Frontal cortex (tissue), 4 donors: ENCODE data around the gene SBF1. TPM values are rescaled to one million over a fixed set of nuclear protein-coding genes. Genes with fewer than 3 reads are reported as not detected.
"Not testable (repeated sequence)": the region's sequence is repeated elsewhere in the genome, so short reads cannot be mapped to it uniquely, and the experiment has no call there.

ENCODE experiments used
- DNase-seq, 2 donors: peaks; one replicate each; pipeline ENCODE4 v3.0.0; 2012; ENCODE audit warnings: low spot score in 2 of 2
- FAIRE-seq: peaks from 2 replicates; lab custom pipeline; 2012; peaks lifted over from hg19 to GRCh38; lab: Jason Lieb, UNC
- total RNA-seq: library from RNA; depleted of rRNA; stranded (reverse); fragments of >200 nt; gene quantifications from one replicate; pipeline ENCODE4 v1.2.3, GENCODE V29; 2014
- donor health status: control.
- donor health status: control.
- donor health status: control.

Gene SBF1
- total RNA-seq: 89.3 TPM

- DNase-seq (peak; percentile 100), FAIRE-seq (no peak)
Measured at GRCh38 chr22:50474710-50475651, at the start of gene SBF1. SBF1 (minus strand) TSS chr22:50475035; CDS start chr22:50474840, 195 bp downstream.

GRCh38 chr22:50523806-50524675 is 49.2 kb upstream of the SBF1 start:
- no peak for FAIRE-seq

GRCh38 chr22:50523458-50523805 is 48.6 kb upstream of the SBF1 start:
- FAIRE-seq: no peak
- DNase-seq: no peak

More at GRCh38 chr22:50523806-50524675, 49.2 kb upstream of the SBF1 start:
- DNase-seq: no peak

- DNase-seq (no peak), FAIRE-seq (no peak)
Measured at GRCh38 chr22:50522806-50523438, 48.1 kb upstream of the SBF1 start.

- FAIRE-seq: no peak
Measured at GRCh38 chr22:50522208-50522805, 47.5 kb upstream of the SBF1 start.

GRCh38 chr22:50521710-50522109 is 46.9 kb upstream of the SBF1 start:
- FAIRE-seq: no peak
- DNase-seq: no peak

More at GRCh38 chr22:50522208-50522805, 47.5 kb upstream of the SBF1 start:
- no peak for DNase-seq

- FAIRE-seq: no peak
- no peak for DNase-seq
Measured at GRCh38 chr22:50520826-50521453, 46.1 kb upstream of the SBF1 start.

- FAIRE-seq, DNase-seq: not testable (repeated sequence)
Measured at GRCh38 chr22:50520184-50520583, 45.3 kb upstream of the SBF1 start.

GRCh38 chr22:50519151-50519550 is 44.3 kb upstream of the SBF1 start:
- FAIRE-seq: no peak
- no peak for DNase-seq

- FAIRE-seq (no peak), DNase-seq (no peak)
Measured at GRCh38 chr22:50518606-50519005, 43.8 kb upstream of the SBF1 start.

- FAIRE-seq: no peak
- DNase-seq: no peak
Measured at GRCh38 chr22:50517495-50518260, 42.8 kb upstream of the SBF1 start.

GRCh38 chr22:50516891-50517290 is 42.1 kb upstream of the SBF1 start:
- no peak for DNase-seq
- no peak for FAIRE-seq

- DNase-seq: no peak
- no peak for FAIRE-seq
Measured at GRCh38 chr22:50516068-50516467, 41.2 kb upstream of the SBF1 start.

GRCh38 chr22:50513175-50513574 is 38.3 kb upstream of the SBF1 start:
- FAIRE-seq: no peak
- DNase-seq: no peak

- DNase-seq (no peak), FAIRE-seq (no peak)
Measured at GRCh38 chr22:50508897-50509296, 34.1 kb upstream of the SBF1 start.

- FAIRE-seq (no peak), DNase-seq (peak; percentile 100)
Measured at GRCh38 chr22:50507991-50508884, 33.4 kb upstream of the SBF1 start, which contains the start of gene NCAPH2. NCAPH2 (plus strand) TSS chr22:50508224; CDS start chr22:50508338, 114 bp downstream.

- FAIRE-seq (no peak), DNase-seq (peak in 1 of 2 donors; percentile 99)
Measured at GRCh38 chr22:50507421-50507990, 32.7 kb upstream of the SBF1 start, which contains the start of gene LMF2. LMF2 (minus strand) TSS chr22:50507702; CDS start chr22:50507675, 27 bp downstream.
